Esophagus (tissue), 2 donors: Measurements from ENCODE around the gene HDAC9. TPM values are rescaled to one million over a fixed set of nuclear protein-coding genes. Genes with fewer than 3 reads are reported as not detected.

Experiments
- H3K27ac ChIP-seq, 2 donors: one replicate each; pipeline ENCODE4 v1.5.1; 2013; ENCODE audit warnings: low read depth in 2 of 2, mild to moderate bottlenecking in 2 of 2, inconsistent platforms in 1 of 2, low read length in 1 of 2, moderate library complexity in 1 of 2
- H3K27me3 ChIP-seq, 2 donors: one replicate each; pipeline ENCODE4 v1.6.1; 2013; ENCODE audit warnings: low read length in 2 of 2, control low read depth in 1 of 2, mild to moderate bottlenecking in 1 of 2; ENCODE audit not compliant: insufficient read depth in 2 of 2, control insufficient read depth in 1 of 2
- H3K36me3 ChIP-seq, 2 donors: one replicate each; pipeline ENCODE4 v1.6.1; 2013; ENCODE audit warnings: low read length in 1 of 2; ENCODE audit not compliant: control insufficient read depth in 2 of 2, insufficient read depth in 2 of 2
- H3K4me1 ChIP-seq, 2 donors: one replicate each; pipeline ENCODE4 v1.6.1; 2013; ENCODE audit warnings: low read length in 1 of 2; ENCODE audit not compliant: control insufficient read depth in 2 of 2, insufficient read depth in 2 of 2
- H3K4me3 ChIP-seq, 2 donors: one replicate each; pipeline ENCODE4 v1.5.1; 2013; ENCODE audit warnings: low read length in 2 of 2, mild to moderate bottlenecking in 2 of 2, low read depth in 1 of 2, moderate library complexity in 1 of 2
- H3K9me3 ChIP-seq, 2 donors: one replicate each; pipeline ENCODE4 v1.6.1; 2013; ENCODE audit warnings: mild to moderate bottlenecking in 2 of 2, low read depth in 1 of 2, low read length in 1 of 2, moderate library complexity in 1 of 2; ENCODE audit not compliant: control insufficient read depth in 2 of 2, insufficient read depth in 1 of 2
- WGBS, 2 donors: extraction: QIAGEN DNeasy Blood & Tissue Kit; methylation state at CpG; one replicate each; pipeline ENCODE4 v1.1.7; 2013; 5-methylcytosine and 5-hydroxymethylcytosine counted together
- polyA plus RNA-seq, 2 donors: library from polyadenylated mRNA; stranded (reverse); fragments of 200-250 nt; gene quantifications; one replicate each; pipeline ENCODE4 v1.2.3, GENCODE V29; 2013
- donor health status: healthy with polysubstance abuse.
- donor health status: Bipolar disorder and iron deficiency.

The HDAC9 gene
- polyA plus RNA-seq, 2 donors = 0.69 to 1.1 TPM

DNA sequence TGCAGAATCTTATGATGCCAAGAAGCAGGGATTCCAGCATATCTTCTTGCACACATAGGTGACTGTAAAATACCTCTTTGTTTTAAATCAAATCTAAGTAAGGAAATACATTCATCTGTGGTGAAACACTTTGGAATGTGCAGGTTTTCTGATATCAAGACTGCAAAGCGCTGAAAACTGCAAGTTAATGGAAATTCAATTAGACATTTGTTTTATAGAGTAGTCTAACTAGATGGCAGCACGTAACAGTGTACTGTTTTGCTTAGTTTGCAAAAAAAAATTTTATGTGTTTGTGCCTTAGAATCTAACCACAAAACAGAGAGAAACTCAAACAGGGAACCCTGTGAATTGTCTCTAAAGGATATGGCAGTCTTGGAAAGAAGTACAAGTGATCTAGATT lies 259.2 kb downstream of the HDAC9 start:
- no peaks in the 10 kb centered on the region for H3K4me1 ChIP-seq
- H3K9me3 ChIP-seq = no peaks in the 10 kb centered on the region
- H3K36me3 ChIP-seq = no peaks in the 10 kb centered on the region
- no peaks in the 10 kb centered on the region for H3K27me3 ChIP-seq
- WGBS, 2 donors = 50 to 69% methylated on average over 2 of the region's 2 CpGs
- no peak overlapping the region for H3K4me3 ChIP-seq
- no peak overlapping the region for H3K27ac ChIP-seq

DNA sequence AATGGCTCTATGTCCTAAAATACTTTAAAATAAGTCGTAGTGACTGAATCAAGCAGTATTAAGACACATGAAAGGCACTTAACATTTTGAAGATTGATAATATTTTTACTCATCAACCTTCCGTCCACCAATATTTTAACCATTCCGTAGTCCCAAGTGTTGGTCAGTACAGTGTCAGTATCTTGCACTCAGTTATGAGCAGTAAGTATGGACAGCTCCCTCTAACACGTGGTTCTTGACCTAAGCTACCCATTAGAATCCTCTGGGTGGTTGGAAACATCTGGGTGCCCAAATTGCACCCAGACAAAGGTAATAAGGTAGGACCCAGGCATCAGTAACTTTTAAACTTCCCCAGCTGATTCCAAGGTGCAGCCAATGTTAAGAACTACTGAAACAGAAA lies 260.2 kb downstream of the HDAC9 start:
- no peaks in the 10 kb centered on the region for H3K36me3 ChIP-seq
- H3K4me1 ChIP-seq = no peaks in the 10 kb centered on the region
- no peak overlapping the region for H3K4me3 ChIP-seq
- no peaks in the 10 kb centered on the region for H3K9me3 ChIP-seq
- no peak overlapping the region for H3K27ac ChIP-seq
- WGBS, 2 donors = 83 to 90% methylated on average over 4 of the region's 4 CpGs
- no peaks in the 10 kb centered on the region for H3K27me3 ChIP-seq

- no peaks in the 10 kb centered on the region for H3K36me3 ChIP-seq
- no peaks in the 10 kb centered on the region for H3K9me3 ChIP-seq
- H3K27ac ChIP-seq = no peak overlapping the region
- 59 to 76% methylated on average over 6 of the region's 6 CpGs for WGBS, 2 donors
- H3K27me3 ChIP-seq = no peaks in the 10 kb centered on the region
- no peaks in the 10 kb centered on the region for H3K4me1 ChIP-seq
- no peak overlapping the region for H3K4me3 ChIP-seq
Measured at GRCh38 chr7:18756378-18757050, 261.0 kb downstream of the HDAC9 start.

DNA sequence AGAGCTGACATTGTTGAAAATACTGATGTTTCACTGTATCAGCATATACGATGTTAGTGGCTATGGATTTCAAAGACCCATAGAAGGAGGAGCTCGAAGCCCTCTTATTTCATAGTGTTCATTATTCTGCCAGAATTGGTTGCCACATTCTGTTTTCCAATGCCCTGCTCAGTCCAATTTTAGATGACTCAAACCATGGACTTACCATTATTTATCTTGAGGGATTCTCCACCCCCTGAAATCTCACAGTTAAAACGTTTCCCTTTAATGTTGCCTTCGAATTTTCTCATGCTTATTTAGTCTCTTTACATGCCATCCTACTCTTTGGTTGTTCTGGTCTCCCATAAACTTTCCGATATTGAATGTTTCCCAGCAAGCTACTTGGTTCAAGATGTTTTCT lies 264.5 kb downstream of the HDAC9 start:
- Histone ChIP-seq H3K9me3 (no peaks in the 10 kb centered on the region), H3K36me3 (no peaks in the 10 kb centered on the region)
- 83 to 85% methylated on average over 5 of the region's 5 CpGs for WGBS, 2 donors

DNA sequence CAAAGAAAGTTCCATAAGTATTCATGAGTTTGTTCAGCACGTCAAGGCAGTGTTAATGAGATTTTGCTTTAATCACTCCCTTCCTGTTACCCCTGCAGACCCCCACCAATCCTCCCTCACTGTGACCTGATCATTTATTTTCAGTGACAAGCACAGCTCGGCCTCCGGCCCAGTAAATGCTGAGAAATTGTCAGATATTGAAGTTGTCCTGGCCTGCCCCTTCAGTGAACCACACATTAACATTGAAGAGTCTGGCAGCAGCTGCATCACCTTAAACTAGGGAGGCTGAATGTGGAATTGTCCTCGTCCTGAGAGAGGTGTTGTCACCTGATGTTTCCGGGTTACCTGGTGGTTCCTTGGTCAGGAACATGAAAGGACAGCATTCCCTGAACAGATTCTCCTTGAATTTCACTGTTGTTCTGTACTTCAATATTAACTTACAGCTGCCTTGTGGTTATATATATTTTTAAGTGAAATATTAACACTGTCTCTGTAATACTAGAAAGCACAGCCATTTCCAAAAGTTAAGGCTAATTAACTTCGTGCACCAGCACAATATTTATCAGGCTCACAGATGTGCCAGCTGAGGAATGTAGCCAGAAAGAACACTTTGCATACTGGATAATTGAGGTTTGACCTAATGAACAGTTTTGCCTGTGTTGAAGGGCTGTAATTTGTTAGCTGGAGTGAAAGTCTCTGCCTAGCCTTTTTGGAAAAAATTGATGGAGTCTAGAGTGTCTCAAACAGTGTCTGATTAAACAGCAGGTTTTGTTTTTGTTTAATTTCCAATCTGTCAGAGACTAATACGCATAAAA lies 265.3 kb downstream of the HDAC9 start:
- Histone ChIP-seq H3K4me1 (no peaks in the 10 kb centered on the region), H3K4me3 (no peak overlapping the region), H3K27me3 (no peaks in the 10 kb centered on the region), H3K27ac (no peak overlapping the region), H3K36me3 (no peaks in the 10 kb centered on the region), H3K9me3 (no peaks in the 10 kb centered on the region)
- 63 to 73% methylated on average over 7 of the region's 7 CpGs for WGBS, 2 donors

More for the DNA sequence above, 264.5 kb downstream of the HDAC9 start:
- H3K4me3 ChIP-seq = no peak overlapping the region
- H3K27me3 ChIP-seq = no peaks in the 10 kb centered on the region
- no peak overlapping the region for H3K27ac ChIP-seq
- no peaks in the 10 kb centered on the region for H3K4me1 ChIP-seq

- no peaks in the 10 kb centered on the region for H3K9me3 ChIP-seq
- 30 to 31% methylated on average over 3 of the region's 3 CpGs for WGBS, 2 donors
- H3K4me1 ChIP-seq = no peaks in the 10 kb centered on the region
- H3K27ac ChIP-seq = no peak overlapping the region
- H3K27me3 ChIP-seq = no peaks in the 10 kb centered on the region
- H3K4me3 ChIP-seq = no peak overlapping the region
- no peaks in the 10 kb centered on the region for H3K36me3 ChIP-seq
Measured at GRCh38 chr7:18762189-18762588, 266.6 kb downstream of the HDAC9 start.

DNA sequence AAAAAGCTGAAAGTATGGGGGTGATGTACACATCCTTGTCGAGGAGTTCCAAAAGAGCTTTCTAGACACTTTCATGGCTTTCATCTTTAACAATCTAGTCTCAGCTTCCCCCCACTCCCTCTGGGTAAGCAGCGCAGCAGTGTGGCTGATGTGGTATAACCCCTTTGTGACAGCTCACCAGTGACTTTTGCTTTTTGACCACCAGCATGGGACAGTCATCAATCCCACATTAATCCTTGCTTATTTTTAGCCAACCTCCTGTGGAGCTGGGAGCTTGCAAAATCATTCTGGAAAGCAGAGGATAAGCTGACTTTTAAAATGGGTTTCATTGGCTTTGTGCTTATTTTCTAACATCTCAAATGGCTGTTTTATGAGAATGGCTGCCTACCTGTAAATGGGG lies 272.7 kb downstream of the HDAC9 start:
- H3K27me3 ChIP-seq = no peaks in the 10 kb centered on the region
- H3K9me3 ChIP-seq = no peaks in the 10 kb centered on the region
- no peak overlapping the region for H3K4me3 ChIP-seq
- H3K27ac ChIP-seq = no peak overlapping the region
- no peaks in the 10 kb centered on the region for H3K4me1 ChIP-seq
- H3K36me3 ChIP-seq = no peaks in the 10 kb centered on the region
- 87 to 94% methylated on average over 2 of the region's 2 CpGs for WGBS, 2 donors

DNA sequence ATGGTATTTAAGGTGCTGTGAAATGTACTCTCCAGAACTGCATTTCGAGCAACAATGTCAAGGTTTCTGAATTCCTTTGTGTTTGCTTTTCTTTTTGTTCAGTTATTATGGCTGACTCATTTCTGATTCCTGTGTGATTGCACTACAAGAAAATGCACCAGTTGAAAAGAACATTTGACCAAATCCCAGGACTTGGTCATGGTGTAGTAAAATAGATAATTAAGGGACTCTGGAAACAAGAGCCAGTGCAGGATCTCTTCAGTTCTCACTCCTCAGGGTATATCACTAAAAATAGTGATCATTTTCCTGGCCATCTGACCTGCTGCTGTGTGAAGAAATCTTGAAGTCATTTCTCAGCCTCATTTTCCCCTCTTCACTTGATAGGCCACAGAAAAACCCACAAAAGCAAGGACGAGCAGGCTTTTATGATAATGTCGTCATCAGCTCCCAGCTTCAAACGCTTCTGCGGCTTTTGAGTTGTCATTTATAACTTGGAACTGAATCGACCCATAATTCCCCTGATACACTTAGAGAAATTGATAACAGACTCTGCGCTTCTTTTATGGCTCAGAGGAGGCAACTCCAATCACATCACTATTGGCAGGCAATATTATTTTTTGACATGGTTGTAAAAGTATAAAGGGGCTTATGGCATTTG lies 274.7 kb downstream of the HDAC9 start:
- no peaks in the 10 kb centered on the region for H3K36me3 ChIP-seq
- H3K9me3 ChIP-seq = no peaks in the 10 kb centered on the region
- H3K27me3 ChIP-seq = no peaks in the 10 kb centered on the region
- H3K27ac ChIP-seq = no peak overlapping the region
- no peaks in the 10 kb centered on the region for H3K4me1 ChIP-seq
- 65 to 83% methylated on average over 7 of the region's 7 CpGs for WGBS, 2 donors
- H3K4me3 ChIP-seq = no peak overlapping the region

GRCh38 chr7:18770822-18771221 lies 275.3 kb downstream of the HDAC9 start:
- Histone ChIP-seq H3K4me1 (no peaks in the 10 kb centered on the region), H3K27me3 (no peaks in the 10 kb centered on the region), H3K36me3 (no peaks in the 10 kb centered on the region), H3K4me3 (no peak overlapping the region), H3K9me3 (no peaks in the 10 kb centered on the region), H3K27ac (no peak overlapping the region)
- 51 to 63% methylated on average over 3 of the region's 3 CpGs for WGBS, 2 donors
